Stimulated activated memory B cell treated with anti-CD40 and anti-IgM and Interleukin-4, amounts not matched to agents 10 μg/mL and 1 μg/mL and 100 μg/mL, for 72 hours (primary cell): ENCODE data around the gene NCKAP5.

Experiments used
- ATAC-seq: fragments of 150-1000 bp; cut with Tn5 transposase; 2 replicates; pipeline ENCODE4 v1.10.0; 2021
- H3K27ac Mint-ChIP-seq: one replicate; pipeline ENCODE4 v1.8.0; 2022; ENCODE audit warnings: mild to moderate bottlenecking, mixed read lengths
- H3K27me3 Mint-ChIP-seq: one replicate; pipeline ENCODE4 v1.8.0; 2022; ENCODE audit warnings: mixed read lengths
- H3K36me3 Mint-ChIP-seq: one replicate; pipeline ENCODE4 v1.8.0; 2022; ENCODE audit warnings: mixed read lengths
- H3K4me1 Mint-ChIP-seq: one replicate; pipeline ENCODE4 v1.8.0; 2022; ENCODE audit warnings: mixed read lengths
- H3K4me3 Mint-ChIP-seq: one replicate; pipeline ENCODE4 v1.8.0; 2022; ENCODE audit warnings: mild to moderate bottlenecking, moderate library complexity, mixed read lengths
- H3K9me3 Mint-ChIP-seq: one replicate; pipeline ENCODE4 v1.8.0; 2022; ENCODE audit warnings: mixed read lengths

Gene NCKAP5

DNA sequence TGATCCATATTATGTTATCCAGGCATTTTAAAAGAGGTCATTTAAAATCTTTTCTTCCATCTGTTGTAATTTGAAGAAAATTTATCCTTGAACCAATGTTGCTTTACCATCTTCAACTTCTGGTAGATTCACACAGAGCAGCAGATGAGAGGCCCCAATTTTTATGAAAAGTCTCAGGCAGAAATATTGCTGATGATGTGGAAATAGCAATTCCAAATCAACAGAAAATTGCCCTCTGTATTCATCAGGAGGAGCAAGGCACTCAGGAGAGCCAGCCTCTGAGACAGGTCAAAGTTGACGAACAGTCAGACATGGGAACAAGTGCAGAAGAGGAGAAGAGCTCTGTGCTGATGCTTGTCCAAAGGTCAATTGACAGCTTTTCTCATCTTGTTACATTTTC, 444.9 kb downstream of the NCKAP5 start:
- H3K27me3 Mint-ChIP-seq, result no peaks in the 10 kb centered on the region
- H3K9me3 Mint-ChIP-seq, result no peaks in the 10 kb centered on the region
- H3K36me3 Mint-ChIP-seq, result no peaks in the 10 kb centered on the region
- no peak overlapping the region for H3K27ac Mint-ChIP-seq
- no peaks in the 10 kb centered on the region for H3K4me1 Mint-ChIP-seq
- H3K4me3 Mint-ChIP-seq, result no peak overlapping the region
- no peak for ATAC-seq

DNA sequence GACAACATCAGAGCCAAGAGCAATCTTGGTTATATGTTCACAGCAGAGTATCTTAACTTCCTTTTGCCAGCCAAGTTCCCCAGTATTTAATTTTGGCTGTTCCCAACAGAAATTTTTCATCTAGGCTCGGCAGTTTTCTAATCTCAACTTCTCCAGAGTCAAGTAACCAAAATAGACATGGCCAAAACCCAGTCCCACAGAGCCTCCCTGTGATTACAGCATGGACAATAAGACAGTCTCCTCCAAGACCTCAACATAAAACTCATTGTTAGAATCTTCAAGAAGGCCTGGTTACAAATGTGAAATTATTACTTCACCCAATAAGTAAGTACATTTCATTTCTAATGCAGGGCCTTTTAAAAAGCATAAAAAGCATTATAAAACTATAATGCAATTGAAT, 445.7 kb downstream of the NCKAP5 start:
- Mint-ChIP-seq H3K9me3 (no peaks in the 10 kb centered on the region), H3K27ac (no peak overlapping the region), H3K4me3 (no peak overlapping the region), H3K36me3 (no peaks in the 10 kb centered on the region), H3K4me1 (no peaks in the 10 kb centered on the region), H3K27me3 (no peaks in the 10 kb centered on the region)
- no peak for ATAC-seq

DNA sequence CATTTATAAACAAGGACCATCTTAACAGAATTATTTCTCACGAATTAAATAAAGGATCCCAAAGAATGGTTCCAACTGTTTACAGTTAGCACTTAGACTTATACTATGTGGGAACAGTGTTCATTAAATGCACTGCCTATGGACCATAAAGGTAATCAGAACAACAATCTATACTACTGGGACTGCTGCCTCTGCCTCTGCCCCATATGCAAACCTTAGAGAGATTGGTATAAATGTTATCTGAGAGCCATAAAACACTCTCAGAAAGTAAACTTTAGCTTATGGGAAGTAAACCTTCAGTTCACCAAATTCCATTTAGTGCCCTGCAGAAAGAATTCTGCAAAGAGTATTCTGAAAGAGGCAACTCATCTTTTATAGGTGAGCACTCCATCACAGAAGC, 448.0 kb downstream of the NCKAP5 start:
- no peak for ATAC-seq
- H3K27me3 Mint-ChIP-seq, result no peaks in the 10 kb centered on the region
- no peaks in the 10 kb centered on the region for H3K9me3 Mint-ChIP-seq
- no peaks in the 10 kb centered on the region for H3K4me1 Mint-ChIP-seq
- no peaks in the 10 kb centered on the region for H3K36me3 Mint-ChIP-seq
- no peak overlapping the region for H3K27ac Mint-ChIP-seq
- H3K4me3 Mint-ChIP-seq, result no peak overlapping the region

DNA sequence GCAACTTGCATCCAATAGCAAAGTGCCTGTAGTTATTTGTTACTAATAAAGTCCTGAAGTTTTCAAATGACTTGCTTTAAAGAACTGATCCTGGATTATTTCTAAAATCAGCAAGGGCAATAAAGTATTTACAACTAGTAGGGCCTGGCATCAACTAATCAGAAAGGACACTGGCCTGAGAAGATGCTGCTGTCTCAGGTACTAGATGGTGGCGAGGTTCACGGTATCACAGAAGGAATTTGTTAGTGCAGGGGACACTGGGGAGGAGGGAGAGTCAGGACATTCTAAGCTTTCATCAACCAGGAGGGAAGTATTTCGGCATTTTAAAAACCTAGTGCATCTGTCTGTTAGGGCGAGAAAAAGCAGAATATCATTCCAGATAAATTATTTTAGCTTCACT, 458.1 kb downstream of the NCKAP5 start:
- H3K9me3 Mint-ChIP-seq, result no peaks in the 10 kb centered on the region
- no peak overlapping the region for H3K27ac Mint-ChIP-seq
- H3K4me3 Mint-ChIP-seq, result no peak overlapping the region
- H3K4me1 Mint-ChIP-seq, result no peaks in the 10 kb centered on the region
- H3K36me3 Mint-ChIP-seq, result no peaks in the 10 kb centered on the region
- peaks cover 12% of the 10 kb centered on the region for H3K27me3 Mint-ChIP-seq
- no peak for ATAC-seq

DNA sequence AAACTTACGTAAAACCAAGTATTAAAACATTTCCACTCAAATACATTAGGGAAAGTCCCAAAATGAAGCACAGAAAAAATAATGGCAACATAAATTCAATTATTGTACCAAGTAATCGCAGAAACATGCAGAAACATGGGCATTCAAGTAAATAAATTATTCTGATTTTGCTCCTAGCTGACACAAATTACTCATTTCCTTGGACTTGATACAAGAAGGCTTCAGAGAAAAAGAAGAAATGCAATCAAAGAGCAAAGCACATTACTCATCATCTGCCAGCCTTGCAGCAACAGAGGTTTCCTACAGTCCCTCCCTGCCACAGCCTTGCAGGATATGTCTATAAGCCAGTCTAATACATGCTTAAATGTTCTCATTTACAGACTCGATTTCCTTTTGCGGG, 458.5 kb downstream of the NCKAP5 start:
- Mint-ChIP-seq H3K4me3 (no peak overlapping the region), H3K27me3 (peaks cover 12% of the 10 kb centered on the region), H3K27ac (no peak overlapping the region), H3K9me3 (no peaks in the 10 kb centered on the region), H3K4me1 (no peaks in the 10 kb centered on the region), H3K36me3 (no peaks in the 10 kb centered on the region)
- no peak for ATAC-seq

DNA sequence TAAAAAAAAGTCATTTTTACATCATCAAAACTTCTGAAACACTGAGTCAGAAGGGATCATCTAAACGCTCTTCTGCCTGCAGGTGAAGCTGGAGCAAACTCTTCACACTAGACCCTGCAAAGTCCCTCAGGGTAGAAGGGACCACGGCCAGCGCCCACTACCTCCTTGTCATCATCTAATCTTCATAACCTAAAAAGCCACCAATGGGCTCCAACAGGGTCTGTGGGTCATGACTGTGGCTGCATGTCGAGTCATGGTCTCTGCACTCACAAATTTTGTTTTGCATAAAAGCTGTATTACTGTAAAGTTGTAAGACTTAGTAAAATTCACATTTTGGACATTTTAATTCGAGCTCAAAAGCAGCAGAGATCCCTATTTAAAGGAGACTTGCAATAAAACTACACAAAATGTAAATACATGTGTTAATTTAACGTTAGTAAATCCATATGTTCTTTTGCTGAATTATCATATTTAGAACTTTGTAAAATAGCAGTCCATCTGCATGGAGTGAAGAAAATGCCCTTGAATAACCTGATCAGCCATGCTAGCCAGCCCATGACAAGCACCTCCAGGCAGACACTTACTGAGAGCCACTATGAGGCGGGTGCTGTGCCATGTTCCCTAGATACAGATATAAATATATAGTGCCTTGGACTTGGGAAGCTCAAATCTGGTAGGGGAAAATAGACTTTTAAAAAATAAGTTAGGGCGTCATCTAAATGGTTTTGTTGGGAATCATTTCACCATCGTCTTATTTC, 461.0 kb downstream of the NCKAP5 start:
- no peak overlapping the region for H3K27ac Mint-ChIP-seq
- H3K27me3 Mint-ChIP-seq, result peaks cover 12% of the 10 kb centered on the region
- ATAC-seq, result no peak
- no peak overlapping the region for H3K4me3 Mint-ChIP-seq
- H3K36me3 Mint-ChIP-seq, result no peaks in the 10 kb centered on the region
- no peaks in the 10 kb centered on the region for H3K9me3 Mint-ChIP-seq
- H3K4me1 Mint-ChIP-seq, result no peaks in the 10 kb centered on the region

DNA sequence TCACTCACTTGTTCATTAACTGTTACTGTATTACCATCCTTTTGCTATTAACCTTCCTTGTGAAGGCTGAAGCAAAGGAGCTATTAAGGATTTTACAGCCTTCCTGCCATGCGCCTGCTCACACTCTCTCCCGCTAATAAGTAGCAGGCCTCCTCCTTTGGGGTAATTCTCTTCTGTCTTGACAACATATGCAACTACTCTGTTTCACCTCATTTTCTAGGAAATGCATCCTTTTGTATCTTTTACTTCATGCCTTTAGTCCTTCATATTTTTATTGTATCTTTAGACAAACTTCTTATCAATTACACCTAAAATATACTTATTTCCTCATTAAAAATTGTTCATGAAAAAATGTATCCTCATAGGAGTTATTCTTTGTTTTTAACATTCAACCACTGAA, 463.4 kb downstream of the NCKAP5 start:
- Mint-ChIP-seq H3K4me1 (no peaks in the 10 kb centered on the region), H3K27ac (no peak overlapping the region), H3K27me3 (peaks cover 12% of the 10 kb centered on the region), H3K4me3 (no peak overlapping the region), H3K9me3 (no peaks in the 10 kb centered on the region), H3K36me3 (no peaks in the 10 kb centered on the region)
- no peak for ATAC-seq

DNA sequence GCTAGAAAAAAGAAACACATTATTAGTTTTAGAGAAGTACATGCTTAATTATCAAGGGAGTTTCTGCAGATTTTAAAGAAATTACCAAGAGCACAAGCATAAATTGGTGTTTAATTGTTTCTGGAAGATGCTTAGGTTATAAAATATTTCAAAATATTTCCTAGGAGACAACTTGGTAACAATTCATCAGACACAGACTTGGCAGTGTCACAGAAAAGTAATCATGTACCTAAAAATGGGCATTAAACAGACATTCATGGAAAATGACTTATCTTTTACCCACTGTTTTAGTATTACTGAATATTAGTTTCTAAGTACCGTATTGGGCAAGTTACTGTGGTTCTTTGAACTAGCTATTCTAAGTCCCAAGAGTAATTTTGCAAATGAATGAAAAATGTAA, 469.5 kb downstream of the NCKAP5 start:
- no peak overlapping the region for H3K4me3 Mint-ChIP-seq
- peaks cover 2% of the 10 kb centered on the region for H3K9me3 Mint-ChIP-seq
- no peaks in the 10 kb centered on the region for H3K27me3 Mint-ChIP-seq
- H3K27ac Mint-ChIP-seq, result no peak overlapping the region
- no peak for ATAC-seq
- H3K4me1 Mint-ChIP-seq, result no peaks in the 10 kb centered on the region
- H3K36me3 Mint-ChIP-seq, result no peaks in the 10 kb centered on the region

DNA sequence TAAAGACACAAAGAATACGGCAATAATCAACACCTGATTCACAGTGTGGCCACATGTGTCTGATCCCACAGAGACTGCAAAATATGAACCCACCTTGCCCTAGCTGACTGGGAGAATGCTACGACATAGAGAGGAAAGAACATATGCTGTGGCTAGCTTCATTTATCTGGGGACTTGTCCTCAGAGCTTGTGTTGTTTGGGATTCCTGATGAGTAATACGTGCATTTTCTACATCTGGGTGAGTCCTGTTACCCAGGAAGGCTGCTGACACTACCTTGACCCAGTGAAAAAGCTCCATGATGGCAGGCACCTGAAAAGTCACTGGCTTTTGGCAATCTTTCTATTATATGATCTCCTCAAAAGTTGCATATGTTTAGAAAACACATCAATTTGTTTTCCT, 470.6 kb downstream of the NCKAP5 start:
- no peaks in the 10 kb centered on the region for H3K27me3 Mint-ChIP-seq
- no peaks in the 10 kb centered on the region for H3K4me1 Mint-ChIP-seq
- no peak overlapping the region for H3K4me3 Mint-ChIP-seq
- H3K9me3 Mint-ChIP-seq, result peaks cover 2% of the 10 kb centered on the region
- H3K27ac Mint-ChIP-seq, result no peak overlapping the region
- no peaks in the 10 kb centered on the region for H3K36me3 Mint-ChIP-seq
- ATAC-seq, result no peak

DNA sequence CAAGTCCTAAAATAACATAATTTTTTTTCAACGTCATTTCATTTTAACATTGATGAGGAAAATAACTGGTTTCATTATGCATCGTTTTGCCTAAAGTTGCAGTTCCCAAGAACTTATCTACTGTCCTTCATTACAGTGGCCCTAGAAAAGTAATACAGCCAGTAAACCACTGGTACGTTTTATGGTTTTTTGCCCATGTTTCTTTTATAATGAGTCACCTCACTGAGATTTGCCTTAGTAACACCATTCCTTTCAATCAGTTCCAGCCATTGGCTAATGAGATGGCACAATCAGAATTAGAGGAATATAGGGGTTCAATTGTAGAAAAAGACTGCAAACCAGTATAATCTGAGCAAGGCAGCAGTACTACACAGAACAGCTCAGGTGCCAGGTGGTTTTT, 475.7 kb downstream of the NCKAP5 start:
- H3K27me3 Mint-ChIP-seq, result no peaks in the 10 kb centered on the region
- no peak for ATAC-seq
- H3K27ac Mint-ChIP-seq, result no peak overlapping the region
- peaks cover 7% of the 10 kb centered on the region for H3K9me3 Mint-ChIP-seq
- H3K4me1 Mint-ChIP-seq, result no peaks in the 10 kb centered on the region
- no peak overlapping the region for H3K4me3 Mint-ChIP-seq
- no peaks in the 10 kb centered on the region for H3K36me3 Mint-ChIP-seq

DNA sequence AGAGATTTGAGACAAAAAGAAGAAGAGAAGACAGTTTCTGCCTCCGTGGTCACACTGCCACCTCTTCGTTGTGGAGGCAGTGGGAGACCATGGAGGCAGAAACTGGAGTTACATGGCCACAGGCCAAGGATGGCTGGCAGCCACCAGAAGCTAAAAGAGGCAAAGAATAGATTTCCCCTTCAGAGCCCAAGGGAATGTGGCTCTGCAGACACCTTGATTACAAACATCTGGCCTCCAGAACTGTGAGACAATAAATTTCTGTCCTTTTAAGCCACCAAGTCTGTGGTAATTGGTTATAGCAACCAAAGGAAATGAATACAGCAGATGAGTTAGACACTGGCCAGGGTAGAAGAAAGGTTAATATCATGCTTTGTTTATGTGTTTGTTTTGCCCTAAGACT, 477.9 kb downstream of the NCKAP5 start:
- H3K4me1 Mint-ChIP-seq, result no peaks in the 10 kb centered on the region
- ATAC-seq, result no peak
- H3K4me3 Mint-ChIP-seq, result no peak overlapping the region
- peaks cover 5% of the 10 kb centered on the region for H3K9me3 Mint-ChIP-seq
- H3K36me3 Mint-ChIP-seq, result no peaks in the 10 kb centered on the region
- H3K27me3 Mint-ChIP-seq, result no peaks in the 10 kb centered on the region
- H3K27ac Mint-ChIP-seq, result no peak overlapping the region

DNA sequence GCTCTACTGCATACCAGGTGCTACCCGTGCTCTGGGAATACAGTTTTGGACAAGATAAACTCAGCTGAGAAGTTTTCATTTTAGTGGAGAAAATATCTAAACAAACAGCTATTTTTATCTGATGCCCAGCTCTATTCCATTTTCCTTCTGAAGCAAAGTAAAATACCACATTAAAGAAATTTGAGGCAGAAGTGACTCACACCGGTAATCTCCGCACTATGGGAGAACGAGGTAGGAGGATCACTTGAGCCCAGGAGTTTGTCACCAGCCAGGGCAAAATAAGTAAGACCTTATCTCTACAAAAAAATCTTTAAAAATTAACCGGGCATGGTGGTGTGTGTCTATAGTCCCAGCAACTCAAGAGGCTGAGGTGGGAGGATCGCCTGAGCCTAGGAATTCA, 482.1 kb downstream of the NCKAP5 start:
- Mint-ChIP-seq H3K4me3 (no peak overlapping the region), H3K27me3 (no peaks in the 10 kb centered on the region), H3K36me3 (no peaks in the 10 kb centered on the region)

DNA sequence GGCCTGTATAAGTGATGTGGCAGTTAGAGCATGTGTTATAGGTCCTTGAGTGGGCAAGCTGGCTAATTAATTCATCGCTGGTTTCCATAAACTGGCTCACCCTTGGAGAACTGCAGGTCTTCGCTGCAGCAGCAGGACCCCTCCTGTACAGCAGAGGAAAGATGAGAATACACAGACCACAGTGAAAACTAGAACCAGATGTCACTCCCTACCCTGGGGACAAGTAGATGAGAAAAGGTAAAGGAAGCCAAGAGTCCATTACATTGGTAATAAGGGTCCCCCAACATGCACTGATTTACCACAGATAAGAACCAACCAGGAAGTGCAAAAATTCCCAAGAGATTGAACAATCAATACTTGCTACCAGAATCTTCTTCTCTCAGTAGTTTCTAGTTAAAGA, 482.6 kb downstream of the NCKAP5 start:
- ATAC-seq, result no peak
- no peak overlapping the region for H3K27ac Mint-ChIP-seq
- H3K4me3 Mint-ChIP-seq, result no peak overlapping the region
- no peaks in the 10 kb centered on the region for H3K27me3 Mint-ChIP-seq
- H3K4me1 Mint-ChIP-seq, result no peaks in the 10 kb centered on the region
- H3K9me3 Mint-ChIP-seq, result no peaks in the 10 kb centered on the region
- H3K36me3 Mint-ChIP-seq, result no peaks in the 10 kb centered on the region

More for the DNA sequence above, 482.1 kb downstream of the NCKAP5 start:
- Mint-ChIP-seq H3K27ac (no peak overlapping the region), H3K9me3 (peaks cover 4% of the 10 kb centered on the region), H3K4me1 (no peaks in the 10 kb centered on the region)
- ATAC-seq, result no peak

DNA sequence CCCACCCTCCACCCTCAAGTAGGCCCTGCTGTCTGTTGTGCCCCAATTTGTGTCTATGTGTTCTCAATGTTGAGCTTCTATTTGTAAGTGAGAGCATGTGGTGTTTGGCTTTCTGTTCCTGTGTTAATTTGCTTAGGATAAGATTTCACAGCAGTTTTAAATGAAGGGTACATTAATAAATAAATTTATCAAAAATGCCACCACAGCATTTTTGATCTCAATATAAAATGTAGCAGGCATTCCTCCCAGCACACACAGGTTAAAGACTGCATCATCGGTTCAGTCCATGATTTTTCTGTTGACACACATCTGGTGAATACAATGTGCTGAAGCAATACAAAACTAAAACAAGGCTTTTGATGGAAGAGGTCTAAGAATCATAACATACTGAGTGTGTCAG, 486.2 kb downstream of the NCKAP5 start:
- Mint-ChIP-seq H3K4me1 (no peaks in the 10 kb centered on the region), H3K4me3 (no peak overlapping the region)
- ATAC-seq, result no peak

DNA sequence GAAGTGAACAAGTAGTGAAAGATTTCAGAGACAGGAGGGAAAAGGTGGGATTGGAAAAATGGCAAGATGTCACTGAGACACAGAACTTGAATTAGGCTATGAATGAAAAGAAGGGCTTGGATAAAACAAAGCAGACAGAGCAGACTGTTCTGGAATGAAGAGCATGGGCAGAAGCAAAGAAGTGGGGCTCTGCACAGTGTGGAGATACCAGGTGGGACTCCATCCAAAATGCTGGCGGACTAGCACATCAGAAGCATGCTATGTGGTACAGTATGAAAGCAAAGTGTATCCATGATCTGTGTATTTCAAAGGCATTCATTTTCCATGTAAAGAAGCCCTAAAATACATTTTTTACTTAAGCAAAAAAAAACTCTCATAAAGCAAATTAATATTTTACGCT, 487.4 kb downstream of the NCKAP5 start:
- H3K27me3 Mint-ChIP-seq, result no peaks in the 10 kb centered on the region
- no peaks in the 10 kb centered on the region for H3K4me1 Mint-ChIP-seq
- H3K36me3 Mint-ChIP-seq, result no peaks in the 10 kb centered on the region
- ATAC-seq, result no peak
- H3K27ac Mint-ChIP-seq, result no peak overlapping the region
- no peak overlapping the region for H3K4me3 Mint-ChIP-seq
- no peaks in the 10 kb centered on the region for H3K9me3 Mint-ChIP-seq

More for the DNA sequence above, 486.2 kb downstream of the NCKAP5 start:
- Mint-ChIP-seq H3K36me3 (no peaks in the 10 kb centered on the region), H3K27ac (no peak overlapping the region), H3K9me3 (no peaks in the 10 kb centered on the region), H3K27me3 (no peaks in the 10 kb centered on the region)

DNA sequence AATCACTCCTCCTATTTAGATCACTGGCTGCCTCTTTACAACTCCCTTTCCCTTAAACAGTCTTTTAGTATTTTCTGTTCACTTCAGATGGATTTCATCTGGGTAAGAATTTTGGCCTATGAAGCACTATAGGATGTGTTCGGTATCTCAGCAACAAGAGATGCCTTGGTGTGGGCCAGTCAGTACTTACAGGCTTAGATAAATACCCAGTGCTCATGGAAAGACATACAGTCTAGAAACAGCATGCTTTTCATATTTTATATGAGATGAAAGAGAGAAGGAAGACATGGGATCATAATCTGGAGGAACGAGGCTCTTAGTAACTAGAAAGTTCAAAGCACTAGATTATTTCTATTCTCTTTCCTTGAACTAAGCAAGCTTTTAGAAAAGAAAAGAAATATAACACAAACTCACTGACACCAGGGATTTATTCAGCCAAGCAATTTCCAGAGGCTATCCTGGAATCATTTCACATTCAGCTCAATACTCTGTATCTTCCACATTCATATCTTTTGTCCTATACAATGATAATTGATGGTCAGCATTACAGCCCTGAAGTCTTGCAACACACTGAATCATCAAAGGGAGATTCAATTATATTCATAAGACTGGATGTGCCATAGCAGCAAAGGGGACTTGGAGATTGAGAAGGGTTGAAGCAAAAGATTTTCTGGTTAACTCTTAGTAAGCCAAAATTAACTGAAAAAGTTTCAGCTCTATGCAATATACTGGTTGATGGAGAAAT, 489.4 kb downstream of the NCKAP5 start:
- Mint-ChIP-seq H3K27ac (no peak overlapping the region), H3K36me3 (no peaks in the 10 kb centered on the region), H3K4me1 (no peaks in the 10 kb centered on the region), H3K9me3 (peaks cover 6% of the 10 kb centered on the region), H3K4me3 (no peak overlapping the region), H3K27me3 (no peaks in the 10 kb centered on the region)
- no peak for ATAC-seq
